ENCODE data around the gene TMEM202.

TMEM202 gene

GRCh38 chr15:72365844-72366243 lies 32.3 kb upstream of the TMEM202 start:
- no peaks in the 10 kb centered on the region for H3K9me3 ChIP-seq (ENCODE audit: low read length)
- H2AFZ ChIP-seq (ENCODE audit: low read length) = no peak overlapping the region
- no peak overlapping the region for H3K9ac ChIP-seq (ENCODE audit: low read length)
- H3F3A ChIP-seq (ENCODE audit: insufficient read depth, low read length) = no peaks in the 10 kb centered on the region
- H3K4me1 ChIP-seq (ENCODE audit: insufficient read depth, low read length, severe bottlenecking) = no peaks in the 10 kb centered on the region
- H3K27me3 ChIP-seq (ENCODE audit: insufficient read depth, low read length) = no peaks in the 10 kb centered on the region
- no peak for TF ChIP-seq EZH2 (IDR thresholded peaks at IDR 0.05; ENCODE audit: borderline replicate concordance, low read length)
- TF ChIP-seq CTCF (IDR thresholded peaks at IDR 0.05; ENCODE audit: low read length) = no peak
- no peak overlapping the region for H3K27ac ChIP-seq (ENCODE audit: low read depth, low read length, poor library complexity, severe bottlenecking)
- peaks cover 7% of the 10 kb centered on the region; the same call in 1 of the 2 replicates for H3K36me3 ChIP-seq (ENCODE audit: insufficient read depth, low read length)
- no peaks in the 10 kb centered on the region for H3K9me2 ChIP-seq (ENCODE audit: low read depth, low read length)
- H4K20me1 ChIP-seq (ENCODE audit: insufficient read depth, low read length) = no peaks in the 10 kb centered on the region
- H3K79me2 ChIP-seq (ENCODE audit: insufficient read depth, low read length) = no peaks in the 10 kb centered on the region
- H3K4me3 ChIP-seq (ENCODE audit: low read depth, low read length, poor library complexity, severe bottlenecking) = no peak overlapping the region
- no peak overlapping the region for H3K4me2 ChIP-seq (ENCODE audit: low read length)

GRCh38 chr15:72368325-72368724 lies 29.8 kb upstream of the TMEM202 start:
- Histone ChIP-seq H3F3A (ENCODE audit: insufficient read depth, low read length) (no peaks in the 10 kb centered on the region), H3K27me3 (ENCODE audit: insufficient read depth, low read length) (no peaks in the 10 kb centered on the region), H3K9ac (ENCODE audit: low read length) (no peak overlapping the region), H3K9me3 (ENCODE audit: low read length) (no peaks in the 10 kb centered on the region), H4K20me1 (ENCODE audit: insufficient read depth, low read length) (no peaks in the 10 kb centered on the region), H3K9me2 (ENCODE audit: low read depth, low read length) (no peaks in the 10 kb centered on the region), H3K4me2 (ENCODE audit: low read length) (no peak overlapping the region), H3K4me3 (ENCODE audit: low read depth, low read length, poor library complexity, severe bottlenecking) (no peak overlapping the region), H3K4me1 (ENCODE audit: insufficient read depth, low read length, severe bottlenecking) (no peaks in the 10 kb centered on the region), H3K79me2 (ENCODE audit: insufficient read depth, low read length) (peaks cover 6% of the 10 kb centered on the region; the same call in 1 of the 2 replicates), H3K36me3 (ENCODE audit: insufficient read depth, low read length) (peaks cover 7% of the 10 kb centered on the region; the same call in 1 of the 2 replicates), H3K27ac (ENCODE audit: low read depth, low read length, poor library complexity, severe bottlenecking) (no peak overlapping the region), H2AFZ (ENCODE audit: low read length) (no peak overlapping the region)
- TF ChIP-seq EZH2 (IDR thresholded peaks at IDR 0.05; ENCODE audit: borderline replicate concordance, low read length) (no peak), CTCF (IDR thresholded peaks at IDR 0.05; ENCODE audit: low read length) (no peak)

GRCh38 chr15:72368899-72369298 lies 29.2 kb upstream of the TMEM202 start:
- Histone ChIP-seq H3K9me3 (ENCODE audit: low read length) (no peaks in the 10 kb centered on the region), H4K20me1 (ENCODE audit: insufficient read depth, low read length) (no peaks in the 10 kb centered on the region), H3K9ac (ENCODE audit: low read length) (no peak overlapping the region), H2AFZ (ENCODE audit: low read length) (no peak overlapping the region), H3K36me3 (ENCODE audit: insufficient read depth, low read length) (peaks cover 7% of the 10 kb centered on the region; the same call in 1 of the 2 replicates), H3K79me2 (ENCODE audit: insufficient read depth, low read length) (peaks cover 8% of the 10 kb centered on the region; the same call in 1 of the 2 replicates), H3F3A (ENCODE audit: insufficient read depth, low read length) (no peaks in the 10 kb centered on the region), H3K27me3 (ENCODE audit: insufficient read depth, low read length) (no peaks in the 10 kb centered on the region), H3K4me3 (ENCODE audit: low read depth, low read length, poor library complexity, severe bottlenecking) (no peak overlapping the region), H3K4me1 (ENCODE audit: insufficient read depth, low read length, severe bottlenecking) (no peaks in the 10 kb centered on the region), H3K9me2 (ENCODE audit: low read depth, low read length) (no peaks in the 10 kb centered on the region), H3K4me2 (ENCODE audit: low read length) (no peak overlapping the region), H3K27ac (ENCODE audit: low read depth, low read length, poor library complexity, severe bottlenecking) (no peak overlapping the region)
- TF ChIP-seq EZH2 (IDR thresholded peaks at IDR 0.05; ENCODE audit: borderline replicate concordance, low read length) = no peak
- TF ChIP-seq CTCF (IDR thresholded peaks at IDR 0.05; ENCODE audit: low read length) = no peak

Measured in OCI-LY1 (cell line).